IMR-90 (cell line): Measurements from ENCODE around the gene TXNL4B. TPM values are rescaled to one million over a fixed set of nuclear protein-coding genes. Genes with fewer than 3 reads are reported as not detected.

Experiments
- ATAC-seq: fragments of 200-7000 bp; cut with Tn5 transposase; 2 replicates; pipeline ENCODE4 v1.9.1; 2020; ENCODE audit warnings: low read depth, mild to moderate bottlenecking, moderate library complexity
- BruUV-seq: library from RNA; stranded (reverse); fragments of 400-500 nt; replicated peaks from 2 replicates; lab custom pipeline; 2021; lab: Mats Ljungman, UMichigan
- CTCF ChIA-PET: fragments of 300-600 bp; formaldehyde crosslinking; extraction: SDS; loops from one replicate; lab custom pipeline; 2021; ENCODE audit warnings: antibody characterized with exemption; lab: Yijun Ruan, JAX
- POLR2A ChIA-PET: fragments of 300-600 bp; sonication (Branson Sonifier 250); formaldehyde crosslinking; loops from one replicate; lab custom pipeline; 2022; ENCODE audit warnings: antibody characterized with exemption; ENCODE audit not compliant: unreplicated experiment; lab: Charles Lee
- DNase-seq: peaks from one replicate; pipeline ENCODE4 v3.0.0; 2013
- H2AFZ ChIP-seq: replicated peaks from 2 replicates; pipeline ENCODE3; 2013; ENCODE audit warnings: low read length, mild to moderate bottlenecking; ENCODE audit not compliant: poor library complexity
- H2AK5ac ChIP-seq: 2 replicates; pipeline ENCODE4 v1.6.1; 2013; ENCODE audit warnings: low read depth, low read length, inconsistent platforms
- H2AK9ac ChIP-seq: replicated peaks from 2 replicates; pipeline ENCODE3; 2013; ENCODE audit warnings: mild to moderate bottlenecking, low read depth, low read length, moderate library complexity; ENCODE audit not compliant: poor library complexity
- H2BK120ac ChIP-seq: 2 replicates; pipeline ENCODE4 v1.6.1; 2013; ENCODE audit warnings: low read depth, low read length, inconsistent platforms
- H2BK15ac ChIP-seq: 3 replicates; pipeline ENCODE4 v1.6.1; 2013; ENCODE audit warnings: low read depth, low read length, inconsistent platforms
- H2BK20ac ChIP-seq: 2 replicates; pipeline ENCODE4 v1.6.1; 2013; ENCODE audit warnings: low read depth, mild to moderate bottlenecking, inconsistent platforms, low read length, moderate library complexity
- H2BK5ac ChIP-seq: 2 replicates; pipeline ENCODE4 v1.6.1; 2013; ENCODE audit warnings: mild to moderate bottlenecking, low read depth, low read length, inconsistent platforms; ENCODE audit not compliant: poor library complexity, severe bottlenecking
- H3K14ac ChIP-seq: replicated peaks from 2 replicates; pipeline ENCODE4 v1.6.1; 2013; ENCODE audit warnings: low read depth, low read length, inconsistent platforms
- H3K18ac ChIP-seq: 2 replicates; pipeline ENCODE4 v1.6.1; 2013; ENCODE audit warnings: low read depth, low read length, control low read depth
- H3K23ac ChIP-seq: 2 replicates; pipeline ENCODE4 v1.6.1; 2013; ENCODE audit warnings: low read depth, low read length, inconsistent platforms
- H3K27ac ChIP-seq: 2 replicates; pipeline ENCODE4 v1.5.1; 2013; ENCODE audit warnings: mild to moderate bottlenecking, control low read depth, low read length; ENCODE audit not compliant: insufficient read depth
- H3K27me3 ChIP-seq: 2 replicates; pipeline ENCODE4 v1.6.1; 2013; ENCODE audit warnings: low read length; ENCODE audit not compliant: control insufficient read depth, insufficient read depth
- H3K36me3 ChIP-seq: 2 replicates; pipeline ENCODE4 v1.6.1; 2013; ENCODE audit warnings: low read length, mixed read lengths; ENCODE audit not compliant: control insufficient read depth, insufficient read depth
- H3K4ac ChIP-seq: 2 replicates; pipeline ENCODE4 v1.6.1; 2013; ENCODE audit warnings: low read depth, low read length, inconsistent platforms
- H3K4me1 ChIP-seq: 2 replicates; pipeline ENCODE4 v1.6.1; 2013; ENCODE audit warnings: low read length, mixed read lengths; ENCODE audit not compliant: control insufficient read depth, insufficient read depth
- H3K4me2 ChIP-seq: 2 replicates; pipeline ENCODE4 v1.6.1; 2013; ENCODE audit warnings: low read depth, mild to moderate bottlenecking, control low read depth, low read length, moderate library complexity
- H3K4me3 ChIP-seq: 2 replicates; pipeline ENCODE4 v1.5.1; 2013; ENCODE audit warnings: low read depth, mild to moderate bottlenecking, control low read depth, low read length, moderate library complexity; ENCODE audit not compliant: insufficient read depth
- H3K56ac ChIP-seq: 2 replicates; pipeline ENCODE4 v1.6.1; 2013; ENCODE audit warnings: low read length, inconsistent platforms; ENCODE audit not compliant: insufficient read depth; ENCODE audit errors: extremely low read depth
- H3K79me1 ChIP-seq, 2 experiments: 2 replicates each; pipeline ENCODE4 v1.6.1; 2013; ENCODE audit warnings: low read length in 2 of 2, inconsistent platforms in 1 of 2, low read depth in 1 of 2
- H3K9ac ChIP-seq: 2 replicates; pipeline ENCODE4 v1.6.1; 2013; ENCODE audit warnings: low read depth, low read length, control low read depth
- H3K9me1 ChIP-seq: 2 replicates; pipeline ENCODE4 v1.6.1; 2013; ENCODE audit warnings: low read length, inconsistent platforms; ENCODE audit not compliant: insufficient read depth
- H3K9me3 ChIP-seq: 2 replicates; pipeline ENCODE4 v1.6.1; 2013; ENCODE audit warnings: low read length; ENCODE audit not compliant: control insufficient read depth, insufficient read depth
- H4K20me1 ChIP-seq: 2 replicates; pipeline ENCODE4 v1.6.1; 2013; ENCODE audit warnings: low read length, inconsistent platforms; ENCODE audit not compliant: insufficient read depth
- H4K5ac ChIP-seq: 2 replicates; pipeline ENCODE4 v1.6.1; 2013; ENCODE audit warnings: mild to moderate bottlenecking, low read depth, low read length, control low read depth
- H4K8ac ChIP-seq, 2 experiments: 2 replicates each; pipeline ENCODE4 v1.6.1; 2013; ENCODE audit warnings: low read depth in 2 of 2, low read length in 2 of 2, control low read depth in 1 of 2, inconsistent platforms in 1 of 2
- H4K91ac ChIP-seq: 2 replicates; pipeline ENCODE4 v1.6.1; 2013; ENCODE audit warnings: low read depth, low read length, inconsistent platforms; ENCODE audit not compliant: insufficient read depth
- BHLHE40 ChIP-seq: fragments of 150-350 bp; IDR thresholded peaks from 2 replicates; pipeline ENCODE4 v1.6.1; 2016; ENCODE audit warnings: mild to moderate bottlenecking, low read depth, low read length
- CEBPB ChIP-seq: IDR thresholded peaks from 2 replicates; pipeline ENCODE4 v1.6.1; 2012; ENCODE audit warnings: low read depth, low read length, improper control_type of control experiment
- CHD1 ChIP-seq: IDR thresholded peaks from 2 replicates; pipeline ENCODE4 v1.6.1; 2012; ENCODE audit warnings: low read depth, low read length, improper control_type of control experiment
- CTCF ChIP-seq: conservative IDR thresholded peaks from 2 replicates; pipeline ENCODE4 v1.5.1; 2012; ENCODE audit warnings: mild to moderate bottlenecking, low read depth, low read length, improper control_type of control experiment
- ELK1 ChIP-seq: fragments of 150-350 bp; IDR thresholded peaks from 2 replicates; pipeline ENCODE4 v1.6.1; 2016; ENCODE audit warnings: low read depth, mild to moderate bottlenecking, low read length, moderate library complexity, borderline replicate concordance
- FOS ChIP-seq: fragments of 150-350 bp; IDR thresholded peaks from 2 replicates; pipeline ENCODE4 v1.6.1; 2016; ENCODE audit warnings: low read depth, low read length
- MAZ ChIP-seq: IDR thresholded peaks from 2 replicates; pipeline ENCODE4 v1.6.1; 2012; ENCODE audit warnings: low read depth, mild to moderate bottlenecking, low read length, improper control_type of control experiment, moderate library complexity, borderline replicate concordance
- MXI1 ChIP-seq: IDR thresholded peaks from 2 replicates; pipeline ENCODE4 v1.6.1; 2012; ENCODE audit warnings: low read depth, mild to moderate bottlenecking, low read length, moderate library complexity, borderline replicate concordance
- NFE2L2 ChIP-seq: fragments of 150-350 bp; IDR thresholded peaks from 2 replicates; pipeline ENCODE4 v1.6.1; 2016; ENCODE audit warnings: low read depth, mild to moderate bottlenecking, low read length
- POLR2A ChIP-seq: IDR thresholded peaks from 2 replicates; pipeline ENCODE4 v1.6.1; 2012; ENCODE audit warnings: mild to moderate bottlenecking, low read depth, low read length
- RAD21 ChIP-seq: IDR thresholded peaks from 2 replicates; pipeline ENCODE4 v1.6.1; 2012; ENCODE audit warnings: low read length, improper control_type of control experiment
- RCOR1 ChIP-seq: IDR thresholded peaks from 2 replicates; pipeline ENCODE4 v1.6.1; 2012; ENCODE audit warnings: mild to moderate bottlenecking, low read length, improper control_type of control experiment; ENCODE audit not compliant: insufficient replicate concordance
- SMC3 ChIP-seq: fragments of 150-350 bp; IDR thresholded peaks from 2 replicates; pipeline ENCODE4 v1.6.1; 2016; ENCODE audit warnings: low read depth, mild to moderate bottlenecking, antibody characterized with exemption, low read length, moderate library complexity
- USF2 ChIP-seq: fragments of 150-350 bp; IDR thresholded peaks from 2 replicates; pipeline ENCODE4 v1.6.1; 2017; ENCODE audit warnings: mild to moderate bottlenecking, antibody characterized with exemption, low read length, low read depth
- WGBS, 2 experiments: methylation state at CpG; one replicate each; pipeline versions ENCODE4 v1.1.5 to v1.1.7; 2013; ENCODE audit warnings: missing lambda C conversion rate in 2 of 2; ENCODE audit not compliant: insufficient read length in 1 of 2; ENCODE audit errors: extremely low coverage in 2 of 2; 5-methylcytosine and 5-hydroxymethylcytosine counted together
- dilution Hi-C: fragments of 300-500 bp; cut with HindIII; formaldehyde crosslinking; loops from one replicate; pipeline ENCODE4 v1.14.3; 2018; ENCODE audit warnings: low sequenced_read_pairs; ENCODE audit not compliant: unreplicated experiment
- in situ Hi-C: fragments of 300-500 bp; cut with MboI; formaldehyde crosslinking; loops from 3 replicates; pipeline ENCODE4 v1.14.3; 2019; ENCODE audit warnings: low sequenced_read_pairs, inconsistent platforms, mixed read lengths
- intact Hi-C: fragments of 100-400 bp; cut with micrococcal nuclease; formaldehyde crosslinking; loops from 2 replicates; pipeline ENCODE4 v1.10.0; 2022
- polyA plus RNA-seq, 3 experiments: library from polyadenylated mRNA; depleted of rRNA; stranded (reverse); fragments of >200 nt; gene quantifications; 2 replicates each; pipeline ENCODE4 v1.2.3, GENCODE V29; 2012; ENCODE audit warnings: low replicate concordance in 1 of 3
- total RNA-seq: library from RNA; depleted of rRNA; stranded (reverse); fragments of >200 nt; gene quantifications from 2 replicates; pipeline ENCODE4 v1.2.3, GENCODE V29; 2012

TXNL4B gene
- total and polyA plus RNA-seq, 2 of the 4 experiments (the other 2 are of a cell fraction) = 5.4 to 8.6 TPM

- no peaks in the 10 kb centered on the region for H3K27me3 ChIP-seq
- DNase-seq = no peak
- no peak overlapping the region for H2BK20ac ChIP-seq
- no peak overlapping the region for H2AFZ ChIP-seq
- H3K23ac ChIP-seq = no peak overlapping the region
- in situ Hi-C loops = no loop called here
- no peaks in the 10 kb centered on the region for H3K9me1 ChIP-seq
- POLR2A ChIA-PET = no interaction called here
- ATAC-seq = no peak
- H4K5ac ChIP-seq = no peak overlapping the region
- H3K4me2 ChIP-seq = no peak overlapping the region
- intact Hi-C loops = no loop called here
- H3K18ac ChIP-seq = no peak overlapping the region
- no peak overlapping the region for H3K56ac ChIP-seq
- no peaks in the 10 kb centered on the region for H3K79me1 ChIP-seq
- CTCF ChIA-PET = no interaction called here
- WGBS, 2 experiments = no CpG with 5 or more reads among the region's 1 CpG
- no peak overlapping the region for H3K9ac ChIP-seq
- no peak overlapping the region for H3K4me3 ChIP-seq
- H4K20me1 ChIP-seq = no peaks in the 10 kb centered on the region
- H3K14ac ChIP-seq = no peak overlapping the region
- H2BK5ac ChIP-seq = no peak overlapping the region
- no peaks in the 10 kb centered on the region for H3K36me3 ChIP-seq
- H3K9me3 ChIP-seq = no peaks in the 10 kb centered on the region
- H3K4me1 ChIP-seq = no peaks in the 10 kb centered on the region
- no peak overlapping the region for H2BK15ac ChIP-seq
- no peak overlapping the region for H2BK120ac ChIP-seq
- TF ChIP-seq NFE2L2 (no peak), MAZ (no peak), RCOR1 (no peak), BHLHE40 (no peak), CHD1 (no peak), CEBPB (no peak), MXI1 (no peak), SMC3 (no peak), FOS (no peak), CTCF (no peak), ELK1 (no peak), RAD21 (no peak), USF2 (no peak), POLR2A (no peak)
- H2AK5ac ChIP-seq = no peak overlapping the region
- BruUV-seq = no TSS peak
- no peak overlapping the region for H3K4ac ChIP-seq
- no peak overlapping the region for H3K27ac ChIP-seq
- dilution Hi-C loops = no loop called here
- H2AK9ac ChIP-seq = no peak overlapping the region
- no peak overlapping the region for H4K8ac ChIP-seq
- H4K91ac ChIP-seq = no peak overlapping the region
Measured at GRCh38 chr16:72043539-72043938, 49.9 kb downstream of the TXNL4B start.
